ENCODE measurements around the gene METAP1D. TPM values are rescaled to one million over a fixed set of nuclear protein-coding genes. Genes with fewer than 3 reads are reported as not detected.

Gene METAP1D
- total and polyA plus RNA-seq, 8 donors, result 2.9 to 16.2 (median 4.7) TPM

GRCh38 chr2:172106108-172106961 lies 106.6 kb downstream of the METAP1D start:
- H3K4me3 ChIP-seq, result peak overlapping the region in 3 of 4 donors; percentile 17 to 40 (median 37)
- TF ChIP-seq POLR2A (IDR thresholded peaks at IDR 0.05) (no peak), POLR2AphosphoS5 (IDR thresholded peaks at IDR 0.05) (no peak), EP300 (IDR thresholded peaks at IDR 0.05) (no peak)
- TF ChIP-seq, protein P1, sequence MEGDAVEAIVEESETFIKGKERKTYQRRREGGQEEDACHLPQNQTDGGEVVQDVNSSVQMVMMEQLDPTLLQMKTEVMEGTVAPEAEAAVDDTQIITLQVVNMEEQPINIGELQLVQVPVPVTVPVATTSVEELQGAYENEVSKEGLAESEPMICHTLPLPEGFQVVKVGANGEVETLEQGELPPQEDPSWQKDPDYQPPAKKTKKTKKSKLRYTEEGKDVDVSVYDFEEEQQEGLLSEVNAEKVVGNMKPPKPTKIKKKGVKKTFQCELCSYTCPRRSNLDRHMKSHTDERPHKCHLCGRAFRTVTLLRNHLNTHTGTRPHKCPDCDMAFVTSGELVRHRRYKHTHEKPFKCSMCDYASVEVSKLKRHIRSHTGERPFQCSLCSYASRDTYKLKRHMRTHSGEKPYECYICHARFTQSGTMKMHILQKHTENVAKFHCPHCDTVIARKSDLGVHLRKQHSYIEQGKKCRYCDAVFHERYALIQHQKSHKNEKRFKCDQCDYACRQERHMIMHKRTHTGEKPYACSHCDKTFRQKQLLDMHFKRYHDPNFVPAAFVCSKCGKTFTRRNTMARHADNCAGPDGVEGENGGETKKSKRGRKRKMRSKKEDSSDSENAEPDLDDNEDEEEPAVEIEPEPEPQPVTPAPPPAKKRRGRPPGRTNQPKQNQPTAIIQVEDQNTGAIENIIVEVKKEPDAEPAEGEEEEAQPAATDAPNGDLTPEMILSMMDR (IDR thresholded peaks at IDR 0.05), result no peak
- H3K9me3 ChIP-seq, result no peaks in the 10 kb centered on the region
- H3K4me1 ChIP-seq, result peaks cover 34 to 51% (median 46%) of the 10 kb centered on the region in 4 donors
- peaks cover 35 to 94% (median 85%) of the 10 kb centered on the region in 3 donors for H3K27me3 ChIP-seq
- no peaks in the 10 kb centered on the region for H3K36me3 ChIP-seq
- H3K27ac ChIP-seq, result no peak overlapping the region
- intact Hi-C loops (cut with DNase I; ENCODE audit: low total_unique reads), result loop anchor here (10.0 kb wide), 2 partner anchors 292 to 402 kb away; no protein-coding TSS in a partner anchor
- DNase-seq, result peak in 1 of 2 donors; percentile 59
- 4 to 11% (median 5%) methylated on average over 21 to 44 of the region's 44 CpGs for WGBS, 5 donors

GRCh38 chr2:172107690-172108586 lies 108.2 kb downstream of the METAP1D start:
- intact Hi-C loops (cut with DNase I; ENCODE audit: low total_unique reads), result loop anchor here (10.0 kb wide), 2 partner anchors 293 to 403 kb away; no protein-coding TSS in a partner anchor
- 18 to 29% (median 20%) methylated on average over 40 to 51 of the region's 51 CpGs for WGBS, 5 donors
- peaks cover 23 to 82% (median 69%) of the 10 kb centered on the region in 3 donors for H3K27me3 ChIP-seq
- no peak for TF ChIP-seq POLR2A (IDR thresholded peaks at IDR 0.05)
- no peak for TF ChIP-seq POLR2AphosphoS5 (IDR thresholded peaks at IDR 0.05)
- TF ChIP-seq, protein P1 (IDR thresholded peaks at IDR 0.05), result no peak
- TF ChIP-seq EP300 (IDR thresholded peaks at IDR 0.05), result no peak
- DNase-seq, result peak in 1 of 2 donors; percentile 17
- peaks cover 18 to 35% (median 30%) of the 10 kb centered on the region in 4 donors for H3K4me1 ChIP-seq
- H3K4me3 ChIP-seq, result no peak overlapping the region
- H3K36me3 ChIP-seq, result no peaks in the 10 kb centered on the region
- no peaks in the 10 kb centered on the region for H3K9me3 ChIP-seq
- no peak overlapping the region for H3K27ac ChIP-seq

- WGBS, 5 donors, result 31 to 41% (median 39%) methylated on average over 6 to 8 of the region's 8 CpGs
- Histone ChIP-seq H3K27ac (no peak overlapping the region), H3K4me3 (no peak overlapping the region), H3K9me3 (no peaks in the 10 kb centered on the region), H3K36me3 (no peaks in the 10 kb centered on the region), H3K27me3 (peaks cover 23 to 81% (median 63%) of the 10 kb centered on the region in 3 donors), H3K4me1 (peaks cover 12 to 29% (median 24%) of the 10 kb centered on the region in 4 donors)
- intact Hi-C loops (cut with DNase I; ENCODE audit: low total_unique reads), result loop anchor here (10.0 kb wide), 2 partner anchors 294 to 404 kb away; no protein-coding TSS in a partner anchor
- TF ChIP-seq POLR2A (IDR thresholded peaks at IDR 0.05) (no peak), EP300 (IDR thresholded peaks at IDR 0.05) (no peak)
- TF ChIP-seq, protein P1 (IDR thresholded peaks at IDR 0.05), result no peak
- DNase-seq, result no peak
Measured at GRCh38 chr2:172108587-172108930, 108.8 kb downstream of the METAP1D start.

All from stomach (tissue), 9 donors.